ENCODE data around the gene EXOC1L.
"Not testable (repeated sequence)": the region's sequence is repeated elsewhere in the genome, so short reads cannot be mapped to it uniquely, and the experiment has no call there.

Gene EXOC1L

DNA sequence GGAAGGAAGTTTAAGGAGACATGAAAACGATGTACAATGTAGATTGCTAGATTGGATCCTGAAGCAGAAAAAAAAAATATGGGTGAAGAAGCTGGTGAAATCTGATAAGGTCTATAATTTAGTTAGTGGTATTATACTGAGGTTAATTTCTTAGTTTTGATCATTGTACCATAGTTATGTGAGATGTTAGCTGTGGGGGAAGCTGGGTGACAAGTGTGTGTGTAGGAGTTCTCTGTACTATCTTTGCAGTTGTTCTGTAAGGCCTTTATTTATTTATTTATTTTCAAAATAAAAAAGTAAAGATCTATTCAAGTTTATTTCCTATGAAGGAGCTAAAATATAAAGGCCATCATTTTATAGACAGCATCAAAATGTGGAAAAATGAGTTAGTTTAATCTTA is 21.4 kb downstream of the EXOC1L start:
- no peak for DNase-seq

GRCh38 chr4:55841373-55842239 is 22.0 kb downstream of the EXOC1L start:
- not testable (repeated sequence) for DNase-seq

DNA sequence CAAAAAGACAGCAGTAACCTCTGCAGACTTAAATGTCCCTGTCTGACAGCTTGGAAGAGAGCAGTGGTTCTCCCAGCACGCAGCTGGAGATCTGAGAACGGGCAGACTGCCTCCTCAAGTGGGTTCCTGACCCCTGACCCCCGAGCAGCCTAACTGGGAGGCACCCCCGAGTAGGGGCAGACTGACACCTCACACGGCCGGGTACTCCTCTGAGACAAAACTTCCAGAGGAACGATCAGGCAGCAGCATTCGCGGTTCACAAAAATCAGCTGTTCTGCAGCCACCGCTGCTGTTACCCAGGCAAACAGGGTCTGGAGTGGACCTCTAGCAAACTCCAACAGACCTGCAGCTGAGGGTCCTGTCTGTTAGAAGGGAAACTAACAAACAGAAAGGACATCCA is 22.7 kb downstream of the EXOC1L start:
- not testable (repeated sequence) for DNase-seq

DNA sequence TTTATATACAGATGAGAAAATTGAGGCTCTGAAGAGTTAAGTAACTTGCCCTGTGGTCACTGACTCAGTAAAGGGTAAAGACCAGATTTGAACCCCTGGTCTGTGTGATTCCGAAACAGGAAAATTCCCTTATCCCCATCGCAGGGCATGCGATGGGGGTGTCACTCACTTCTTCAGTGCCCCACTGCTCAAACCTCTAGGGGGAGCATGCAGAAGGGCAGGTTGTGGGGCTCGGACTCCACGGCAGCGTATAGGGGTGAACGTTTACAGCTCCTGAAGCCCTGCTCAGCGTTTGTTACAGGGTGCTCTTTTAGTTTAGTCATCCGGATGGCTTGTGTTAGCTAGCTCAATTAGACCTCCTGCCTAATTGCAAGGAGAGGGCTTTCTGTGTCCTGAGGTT is 30.1 kb downstream of the EXOC1L start:
- no peak for DNase-seq

GRCh38 chr4:55851885-55852284 is 32.3 kb downstream of the EXOC1L start:
- peak; percentile 15 for DNase-seq

GRCh38 chr4:55853484-55854046 is 34.0 kb downstream of the EXOC1L start, which contains the start of gene EXOC1:
Gene EXOC1, plus strand, starts transcription at chr4:55853648. Its CDS starts 4,676 bp downstream, at chr4:55858324.
- DNase-seq = peak; percentile 99

- peak; percentile 11 for DNase-seq
These were observed 34.5 kb downstream of the EXOC1L start for GRCh38 chr4:55854129-55854528.

GRCh38 chr4:55857586-55857985 is 38.0 kb downstream of the EXOC1L start:
- DNase-seq = no peak

DNA sequence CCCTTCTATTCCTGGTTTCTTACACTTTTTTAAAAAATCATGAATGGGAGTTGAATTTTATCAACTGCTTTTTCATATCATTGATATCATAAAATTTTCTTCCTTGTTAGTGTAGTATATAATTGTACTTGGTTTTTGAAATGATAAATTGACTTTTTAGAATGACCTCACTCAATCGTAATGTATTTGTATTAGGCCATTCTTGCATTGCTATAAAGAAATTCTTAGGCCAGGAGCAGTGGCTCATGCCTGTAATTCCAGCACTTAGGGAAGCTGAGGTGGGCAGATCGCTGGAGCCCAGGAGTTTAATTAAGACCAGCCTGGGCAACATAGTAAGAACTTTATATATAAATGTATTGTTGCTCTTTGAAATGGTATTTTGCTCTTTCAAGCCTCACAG is 40.1 kb downstream of the EXOC1L start:
- no peak for DNase-seq

- DNase-seq = no peak
These were observed 45.1 kb downstream of the EXOC1L start for GRCh38 chr4:55864577-55865223.

GRCh38 chr4:55865228-55865806 is 45.7 kb downstream of the EXOC1L start:
- DNase-seq = no peak

DNA sequence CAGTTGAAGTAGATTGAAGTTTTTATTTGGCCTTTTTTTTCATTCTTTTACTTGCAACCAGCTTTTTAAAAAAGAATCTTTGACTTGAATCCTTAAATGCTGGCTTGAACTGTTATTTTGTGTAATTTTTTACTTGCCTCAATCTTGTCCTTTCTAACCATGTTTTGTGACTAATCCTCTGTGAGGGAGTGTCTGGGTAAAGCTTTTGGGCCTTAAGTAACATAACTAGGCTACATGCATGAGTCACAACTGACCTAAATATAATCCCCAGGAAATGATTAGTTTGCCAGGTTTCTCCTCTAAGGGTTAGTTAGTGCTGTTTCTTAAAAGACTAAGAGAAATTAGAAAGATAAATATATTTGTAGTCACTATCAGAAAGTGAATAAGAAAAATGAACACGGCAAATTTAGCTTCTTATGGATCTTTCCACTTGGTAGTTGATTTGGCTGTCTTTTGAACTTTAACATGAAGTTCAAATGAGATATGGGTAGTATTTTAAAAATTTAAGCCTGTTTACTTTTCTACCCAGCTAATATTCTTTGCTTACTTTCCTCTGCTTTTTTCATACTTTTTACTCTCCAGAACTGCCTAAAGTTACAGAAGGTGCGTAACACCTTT is 46.8 kb downstream of the EXOC1L start:
- DNase-seq = no peak

DNA sequence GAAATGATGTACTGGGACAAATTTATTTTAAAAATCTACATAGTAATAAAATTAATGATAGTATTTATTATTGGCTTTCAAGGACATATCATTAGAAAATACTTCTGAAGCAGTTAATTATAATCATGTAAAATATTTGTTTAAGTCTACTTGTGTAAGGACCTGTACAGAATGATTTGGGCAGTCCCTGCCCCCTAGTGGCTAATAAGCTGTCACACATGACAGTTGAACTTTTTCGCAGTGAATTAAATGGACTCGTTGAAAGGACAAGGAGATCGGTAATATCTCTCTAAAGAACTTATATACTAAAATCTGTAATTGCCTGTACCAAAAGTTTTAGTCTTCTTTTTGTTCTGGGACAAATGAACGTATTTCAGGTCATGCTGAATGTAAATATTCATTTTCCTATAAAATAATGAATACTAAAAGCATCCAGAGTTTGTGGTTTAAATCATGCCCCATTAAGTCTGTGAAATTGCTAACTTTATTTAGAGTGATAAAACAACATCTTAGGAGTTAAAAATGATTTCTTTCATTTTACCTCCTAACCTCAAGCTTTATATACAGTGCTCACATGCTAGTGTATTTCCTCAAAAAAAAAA is 47.5 kb downstream of the EXOC1L start:
- peak; percentile 12 for DNase-seq

GRCh38 chr4:55868581-55869090 is 49.0 kb downstream of the EXOC1L start:
- DNase-seq = no peak

GRCh38 chr4:55871299-55871800 is 51.8 kb downstream of the EXOC1L start:
- no peak for DNase-seq

DNA sequence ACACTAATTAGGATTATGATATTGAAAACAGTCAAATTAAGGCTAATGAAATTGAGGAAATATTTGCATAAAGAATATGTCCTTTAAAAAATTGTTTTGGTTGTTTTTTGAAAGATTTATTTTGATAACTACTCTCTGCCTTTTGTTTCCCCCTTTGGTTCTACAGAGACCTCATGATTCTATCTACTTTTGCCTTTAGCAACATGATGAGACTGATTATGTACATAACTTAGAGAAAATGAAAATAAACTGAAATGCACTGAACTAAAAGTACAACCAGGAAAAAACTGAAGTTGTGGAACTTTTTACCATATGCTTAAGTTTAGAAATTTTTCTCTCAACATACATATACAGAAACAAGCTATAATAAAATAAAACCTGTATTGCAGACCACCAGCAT is 55.2 kb downstream of the EXOC1L start:
- DNase-seq = no peak

DNA sequence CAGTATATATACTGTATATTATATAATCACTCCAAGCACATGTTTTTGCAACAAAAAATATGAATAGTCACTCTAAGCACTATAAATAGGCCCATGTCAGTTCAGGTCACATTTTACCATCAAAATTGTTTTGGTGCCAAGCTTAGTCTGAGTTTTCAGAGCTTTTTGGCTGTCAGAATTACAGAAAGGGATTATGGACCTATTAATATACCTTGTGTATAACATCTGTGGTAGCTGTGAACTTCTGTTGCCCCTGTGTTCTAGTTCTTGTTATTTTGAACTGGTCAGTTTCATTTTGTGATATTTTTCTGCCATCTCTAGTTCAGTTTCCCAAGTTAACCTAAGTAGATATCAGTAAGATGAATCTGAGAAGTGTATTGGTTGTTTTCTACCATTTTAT is 56.8 kb downstream of the EXOC1L start:
- DNase-seq = no peak

GRCh38 chr4:55879224-55879623 is 59.6 kb downstream of the EXOC1L start:
- no peak for DNase-seq

DNA sequence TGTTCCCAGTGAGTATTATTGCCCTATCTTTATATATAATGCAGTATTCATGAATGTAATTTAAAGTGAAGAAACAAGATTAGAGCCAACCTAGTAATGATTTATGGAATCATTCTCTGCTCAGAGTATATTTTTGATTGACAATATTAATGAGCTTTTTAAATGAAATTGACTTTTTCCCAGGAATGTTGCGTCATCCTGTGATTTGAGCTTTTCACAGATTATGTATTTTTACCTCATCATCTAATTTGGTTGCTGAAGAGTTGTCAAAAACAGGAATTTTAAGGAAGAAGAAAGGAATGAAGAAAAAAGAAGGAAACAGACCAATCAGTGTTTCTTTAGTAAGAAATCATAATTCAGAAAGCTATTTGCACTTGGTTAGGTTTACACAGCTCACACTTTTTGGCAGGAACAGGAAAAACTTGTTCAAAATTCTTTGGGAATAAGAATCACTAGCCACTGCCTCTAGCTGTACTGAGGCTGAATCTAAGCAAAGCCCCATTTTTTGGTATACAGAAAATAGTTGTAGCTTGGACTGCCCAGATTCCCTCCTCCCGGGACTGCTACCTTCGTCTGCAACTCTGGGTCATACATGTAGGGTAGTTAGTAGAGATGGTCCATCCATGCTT is 61.2 kb downstream of the EXOC1L start:
- DNase-seq = no peak

GRCh38 chr4:55884093-55884850 is 64.7 kb downstream of the EXOC1L start:
- DNase-seq = no peak

DNA sequence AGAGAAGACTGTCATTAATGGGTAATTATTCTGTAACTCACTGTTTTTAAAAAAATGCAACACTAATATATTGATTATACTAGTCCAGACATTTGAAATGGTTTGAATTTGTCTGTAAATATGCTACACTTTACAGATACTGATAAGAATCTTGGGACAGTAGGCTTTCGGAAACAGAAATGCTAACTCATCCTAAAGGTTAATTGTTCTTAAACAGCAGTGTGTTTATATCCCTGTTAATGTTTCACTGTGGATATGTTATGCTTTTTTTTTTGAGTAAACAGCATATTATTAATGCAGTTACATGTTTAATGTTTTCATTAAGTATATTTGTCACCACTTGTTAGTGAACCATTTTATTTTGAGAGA is 65.2 kb downstream of the EXOC1L start:
- DNase-seq = no peak
